ENCODE measurements around the gene RHOXF1.
"Not testable (repeated sequence)": the region's sequence is repeated elsewhere in the genome, so short reads cannot be mapped to it uniquely, and the experiment has no call there.

The RHOXF1 gene

DNA sequence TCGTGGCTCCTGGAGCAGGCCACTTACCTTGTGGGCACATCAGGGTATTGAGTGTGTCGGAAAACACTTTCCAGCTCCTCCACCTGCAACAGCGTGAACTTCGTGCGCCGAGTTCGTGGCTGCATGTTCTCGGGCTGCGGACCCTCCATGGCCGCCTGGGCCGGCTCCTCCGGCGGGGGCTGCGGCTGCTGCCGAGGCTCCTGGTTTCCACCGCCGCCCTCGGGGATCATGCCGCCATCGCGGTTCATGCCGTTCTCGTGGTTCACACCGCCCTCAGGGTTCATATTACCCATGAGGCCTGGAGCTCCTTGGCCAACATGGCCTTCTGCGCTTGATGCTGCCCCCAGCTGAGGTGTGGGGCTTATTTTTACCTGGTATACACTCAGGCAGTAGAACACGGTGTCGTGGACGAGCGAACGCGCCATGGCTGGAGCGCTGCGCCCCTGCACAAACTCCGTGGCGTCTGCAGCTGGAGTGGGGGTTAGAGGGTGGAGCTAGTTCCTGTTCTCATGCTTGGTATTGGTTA lies at the start of gene RHOXF1:
TSS of gene RHOXF1 (minus strand) at position 476 of the 526 bp plus-strand sequence. CDS start at position 425, 51 bp downstream.
- DNase-seq: no peak

DNA sequence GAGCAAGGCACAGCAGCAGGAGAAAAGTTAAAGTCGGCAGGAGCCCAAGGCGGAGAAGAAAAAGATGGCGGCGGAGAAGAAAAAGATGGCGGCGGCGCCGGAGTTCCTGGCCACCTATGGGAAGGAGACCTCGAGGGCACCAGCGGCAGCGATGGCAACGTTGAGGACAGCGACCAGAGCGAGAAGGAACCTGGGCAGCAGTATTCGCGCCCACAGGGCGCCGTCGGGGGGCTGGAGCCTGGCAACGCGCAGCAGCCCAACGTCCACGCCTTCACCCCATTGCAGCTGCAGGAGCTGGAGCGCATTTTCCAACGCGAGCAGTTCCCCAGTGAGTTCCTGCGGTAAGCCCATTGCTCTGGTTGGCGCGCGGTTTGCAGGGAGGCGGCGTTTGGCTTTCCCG lies 43.4 kb upstream of the RHOXF1 start:
- not testable (repeated sequence) for DNase-seq

- DNase-seq: not testable (repeated sequence)
Measured at GRCh38 chrX:120158313-120158712, 42.6 kb upstream of the RHOXF1 start, which contains the start of gene RHOXF2. Gene RHOXF2, plus strand, starts transcription at chrX:120158613. Its CDS starts 138 bp downstream, at chrX:120158751.

GRCh38 chrX:120150109-120150744 lies 34.5 kb upstream of the RHOXF1 start:
- not testable (repeated sequence) for DNase-seq

- no peak for DNase-seq
Measured at GRCh38 chrX:120147537-120147936, 31.8 kb upstream of the RHOXF1 start.

DNA sequence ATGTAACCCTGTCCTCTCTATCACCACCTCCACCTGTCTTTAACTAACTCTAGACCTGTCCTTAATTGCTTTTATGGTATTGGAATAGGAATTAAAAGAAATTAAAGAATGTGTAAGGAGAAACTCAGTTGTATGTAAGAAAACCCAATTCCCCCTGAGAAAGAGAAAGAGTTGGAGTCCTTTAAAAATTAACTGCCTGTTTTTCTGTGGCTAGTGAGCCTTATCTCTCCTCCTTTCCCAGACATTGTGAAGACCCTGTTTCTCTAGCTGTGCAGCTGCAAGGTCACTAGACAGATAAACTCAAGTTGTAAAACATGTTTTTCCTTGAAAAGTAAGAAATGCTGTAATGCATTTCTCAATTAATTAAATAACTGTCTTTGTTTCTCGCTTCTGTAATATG lies 30.6 kb upstream of the RHOXF1 start:
- DNase-seq: not testable (repeated sequence)

DNA sequence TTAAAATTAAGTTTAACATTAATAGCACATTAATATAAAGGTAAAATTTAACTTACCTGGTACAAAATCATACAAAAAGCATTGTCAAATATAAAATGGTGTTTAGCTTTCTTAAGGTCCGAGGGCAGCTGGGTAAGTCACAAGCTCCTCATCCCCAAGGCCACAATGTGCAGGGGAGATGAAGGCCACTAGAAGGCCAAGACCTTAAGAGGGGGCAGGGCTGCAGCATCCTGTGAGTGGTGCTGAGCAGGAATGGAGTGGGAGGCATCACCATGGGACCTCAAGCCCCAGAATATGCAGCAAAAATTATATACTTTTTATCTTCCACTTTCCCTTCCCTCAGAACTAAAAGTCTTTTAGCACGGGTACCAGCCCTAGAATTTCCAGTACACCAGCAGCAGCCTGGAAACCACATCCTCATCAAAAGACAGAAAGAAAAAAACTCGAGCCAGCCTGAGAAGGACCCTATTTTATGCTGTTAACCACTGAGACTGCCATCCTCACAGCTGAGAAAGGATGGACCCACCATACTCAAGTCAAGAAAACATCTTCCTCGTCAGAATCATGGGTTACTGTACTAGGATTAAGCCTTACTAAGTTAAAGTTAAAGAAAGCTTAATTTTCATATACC lies 29.7 kb upstream of the RHOXF1 start:
- DNase-seq: no peak

DNA sequence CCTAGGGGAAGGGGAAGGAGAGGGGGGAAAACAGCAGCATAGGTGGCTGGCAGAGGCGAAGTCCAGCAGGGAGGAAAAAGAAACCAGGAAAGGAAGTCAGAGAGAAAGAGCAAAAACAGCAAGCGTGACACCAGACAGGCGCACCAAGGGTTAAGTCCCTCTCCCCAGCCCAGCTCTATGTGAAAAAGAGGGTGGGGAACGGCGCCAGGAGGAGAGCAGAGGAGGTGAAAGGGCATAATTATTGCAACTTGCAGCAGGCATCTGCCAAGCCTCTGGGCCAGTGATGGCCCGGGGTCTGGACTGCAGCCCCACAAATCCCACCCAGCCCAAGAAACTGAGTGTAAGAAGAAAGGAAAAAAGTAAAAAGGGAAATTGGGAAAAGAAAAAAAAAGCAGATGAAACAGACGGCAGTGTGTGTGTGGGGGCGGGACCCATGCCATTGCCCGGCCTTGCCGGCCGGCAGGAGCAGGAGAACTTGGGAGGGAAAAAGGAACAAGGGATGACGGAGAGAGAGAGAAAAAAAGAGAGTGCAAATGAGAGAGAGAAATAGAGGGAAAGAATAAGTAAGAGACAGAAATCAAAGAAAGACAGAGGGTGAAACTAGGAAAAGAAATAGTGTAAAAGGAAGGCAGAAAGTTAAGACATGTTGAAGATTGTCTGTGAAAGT lies 28.6 kb upstream of the RHOXF1 start:
- no peak for DNase-seq

DNA sequence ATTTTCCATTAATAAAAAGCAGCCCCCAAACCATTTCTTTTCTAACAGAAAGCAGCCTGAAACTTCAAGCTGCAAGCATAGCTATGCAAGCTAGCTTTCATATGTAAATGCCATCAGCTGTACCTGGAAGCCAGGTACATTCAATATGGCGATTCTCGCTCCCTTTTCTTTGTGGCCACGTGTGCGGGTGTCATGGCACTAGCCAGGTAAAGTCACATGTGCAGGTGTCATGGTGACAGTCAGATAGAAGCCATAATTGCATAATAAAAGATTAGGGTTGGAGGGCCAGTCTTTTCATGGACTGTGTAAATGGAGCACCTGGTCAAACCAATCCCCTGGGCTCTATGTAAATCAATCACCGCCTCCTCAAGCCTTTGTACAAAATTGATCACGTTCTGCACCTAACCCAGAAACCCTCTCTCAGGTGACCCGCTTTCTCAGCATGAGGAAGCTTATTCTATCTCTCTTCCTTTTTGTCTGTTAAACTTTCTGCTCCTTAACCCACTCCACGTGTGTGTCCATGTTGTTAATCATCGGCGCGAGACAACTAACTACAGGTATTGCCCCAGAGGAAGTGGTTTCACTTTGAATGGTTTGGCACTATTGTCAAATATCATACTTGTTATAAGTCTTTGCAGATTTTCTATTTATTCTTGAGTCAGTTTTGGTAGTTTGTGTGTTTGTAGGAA lies 24.7 kb upstream of the RHOXF1 start:
- no peak for DNase-seq

GRCh38 chrX:120137439-120137838 lies 21.7 kb upstream of the RHOXF1 start:
- no peak for DNase-seq

DNA sequence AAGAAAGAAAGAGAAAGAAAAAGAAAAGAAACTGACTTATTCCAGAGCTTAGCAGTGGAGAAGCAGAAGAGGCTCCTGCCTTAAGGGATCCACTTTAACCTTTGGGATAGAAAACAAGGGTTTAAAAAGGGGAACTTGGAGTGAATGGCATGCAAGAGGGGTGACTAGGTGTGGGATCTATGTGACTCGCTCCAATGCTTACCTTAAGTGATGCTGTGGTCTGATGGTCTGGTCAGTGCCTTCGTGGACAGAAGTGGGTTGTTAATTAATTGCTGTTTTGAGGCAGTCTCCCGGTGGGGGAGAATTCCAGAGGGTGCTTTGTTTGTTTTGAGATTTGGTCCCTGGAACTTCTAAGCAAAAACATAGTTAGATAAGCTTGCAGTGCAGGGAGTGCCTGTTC lies 21.1 kb upstream of the RHOXF1 start:
- DNase-seq: no peak

DNA sequence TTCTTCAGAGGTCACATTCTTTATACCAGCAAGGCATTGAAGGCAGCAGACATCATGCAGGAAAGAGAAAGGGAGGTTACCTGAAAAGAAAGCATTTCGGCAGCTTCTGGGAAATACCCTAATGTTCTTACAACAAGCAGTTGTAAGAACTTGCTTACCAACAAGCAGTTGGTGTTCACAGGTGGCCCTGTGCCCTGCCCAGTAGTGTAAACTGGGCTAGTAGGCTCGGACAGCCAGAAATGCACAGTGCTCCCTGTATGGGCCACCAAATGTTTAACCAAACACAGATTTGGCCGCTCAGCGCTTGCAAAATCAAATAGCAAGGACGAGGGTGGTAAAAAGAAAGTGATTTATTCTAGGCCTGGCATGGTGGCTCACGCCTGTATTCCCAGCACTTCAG lies 20.4 kb upstream of the RHOXF1 start:
- DNase-seq: no peak

GRCh38 chrX:120128306-120128846 lies 12.7 kb upstream of the RHOXF1 start:
- not testable (repeated sequence) for DNase-seq

DNA sequence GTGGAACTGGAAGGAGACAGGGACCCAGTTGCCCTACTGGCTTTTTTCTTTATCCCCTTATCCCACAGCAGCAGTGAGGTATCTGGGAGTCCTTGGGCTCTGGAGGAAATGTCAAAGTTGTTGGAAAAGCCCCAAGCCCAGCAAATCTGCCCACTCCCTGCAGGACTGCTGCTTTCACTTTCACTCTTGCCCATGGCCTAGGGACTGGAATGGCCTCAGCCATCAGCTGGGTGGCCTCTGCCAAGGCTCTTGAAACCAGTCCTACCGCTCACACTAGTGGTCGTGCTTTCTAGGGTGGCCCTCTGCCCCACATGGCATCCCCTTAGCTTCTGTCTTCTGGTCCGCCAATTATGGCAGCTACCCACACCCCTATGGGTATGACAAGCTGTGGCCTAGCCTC lies 9.7 kb upstream of the RHOXF1 start:
- no peak for DNase-seq

DNA sequence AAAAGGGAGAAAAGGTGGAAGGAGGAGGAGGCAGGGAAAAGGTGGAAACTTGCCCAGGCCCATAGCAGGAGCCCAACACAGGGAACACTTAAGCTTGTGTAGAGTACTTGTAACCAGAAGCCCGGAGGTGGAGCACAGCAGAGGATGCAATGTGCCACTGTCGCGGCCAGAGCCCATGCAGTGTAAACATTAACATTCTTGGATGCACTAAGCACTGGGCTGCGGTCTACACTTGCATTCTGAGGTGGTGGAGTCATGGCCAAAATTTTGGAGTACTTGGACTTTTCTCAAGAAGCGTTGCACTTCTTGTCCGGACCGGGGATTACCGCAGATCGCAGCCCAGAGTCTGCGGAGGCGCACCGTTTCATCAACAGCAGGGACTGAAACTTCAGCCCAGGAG lies 4.5 kb upstream of the RHOXF1 start:
- no peak for DNase-seq

DNA sequence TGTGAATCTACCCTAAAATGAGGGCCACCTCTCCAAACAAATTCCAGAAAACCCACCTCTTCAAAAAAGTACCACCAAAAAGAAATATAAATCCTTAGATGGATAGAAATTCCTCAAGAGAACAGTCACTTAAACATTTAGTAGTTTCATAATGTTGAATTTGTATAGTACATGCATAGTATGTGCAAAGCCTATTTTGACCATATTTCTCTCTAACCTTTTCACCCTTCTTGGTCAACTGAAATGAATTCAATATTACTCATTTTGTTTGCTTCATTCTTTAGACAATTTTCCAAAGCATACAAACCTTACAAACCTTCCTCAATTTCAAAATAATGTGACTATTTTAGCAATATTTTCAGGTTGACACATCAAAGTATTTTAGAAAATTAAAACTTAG lies 4.1 kb downstream of the RHOXF1 start:
- no peak for DNase-seq

DNA sequence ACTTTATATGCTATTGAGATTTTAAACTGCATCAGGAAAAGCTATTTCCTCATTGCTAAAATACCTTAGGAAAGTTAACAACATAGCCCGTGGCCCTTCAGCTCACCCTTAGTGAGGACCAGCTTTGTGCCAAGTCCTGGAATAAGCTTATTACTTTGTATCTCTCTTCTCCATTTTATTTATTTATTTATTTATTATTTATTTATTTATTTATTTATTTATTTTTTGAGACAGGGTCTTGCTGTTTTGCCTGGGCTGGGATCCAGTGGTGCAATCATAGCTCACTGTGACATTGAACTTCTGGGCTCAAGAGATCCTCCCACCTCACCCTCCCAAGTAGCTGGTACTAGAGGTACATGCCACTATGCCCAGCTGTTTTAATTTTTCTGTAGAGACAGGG lies 6.3 kb downstream of the RHOXF1 start:
- DNase-seq: no peak

DNA sequence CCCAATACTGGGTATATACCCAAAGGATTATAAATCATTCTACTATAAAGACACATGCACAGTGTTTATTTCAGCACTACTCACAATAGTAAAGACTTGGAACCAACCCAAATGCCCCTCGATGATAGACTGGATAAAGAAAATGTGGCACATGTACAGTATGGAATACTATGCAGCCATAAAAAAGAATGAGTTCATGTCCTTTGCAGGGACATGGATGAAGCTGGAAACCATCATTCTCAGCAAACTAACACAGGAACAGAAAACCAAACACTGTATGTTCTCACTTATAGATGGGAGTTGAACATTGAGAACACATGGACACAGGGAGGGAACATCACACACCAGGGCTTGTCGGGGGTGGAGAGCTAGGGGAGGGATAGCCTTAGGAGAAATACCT lies 11.0 kb downstream of the RHOXF1 start:
- DNase-seq: not testable (repeated sequence)

- not testable (repeated sequence) for DNase-seq
Measured at GRCh38 chrX:120101057-120101456, 14.7 kb downstream of the RHOXF1 start.

- DNase-seq: no peak
Measured at GRCh38 chrX:120090208-120090607, 25.5 kb downstream of the RHOXF1 start.

DNA sequence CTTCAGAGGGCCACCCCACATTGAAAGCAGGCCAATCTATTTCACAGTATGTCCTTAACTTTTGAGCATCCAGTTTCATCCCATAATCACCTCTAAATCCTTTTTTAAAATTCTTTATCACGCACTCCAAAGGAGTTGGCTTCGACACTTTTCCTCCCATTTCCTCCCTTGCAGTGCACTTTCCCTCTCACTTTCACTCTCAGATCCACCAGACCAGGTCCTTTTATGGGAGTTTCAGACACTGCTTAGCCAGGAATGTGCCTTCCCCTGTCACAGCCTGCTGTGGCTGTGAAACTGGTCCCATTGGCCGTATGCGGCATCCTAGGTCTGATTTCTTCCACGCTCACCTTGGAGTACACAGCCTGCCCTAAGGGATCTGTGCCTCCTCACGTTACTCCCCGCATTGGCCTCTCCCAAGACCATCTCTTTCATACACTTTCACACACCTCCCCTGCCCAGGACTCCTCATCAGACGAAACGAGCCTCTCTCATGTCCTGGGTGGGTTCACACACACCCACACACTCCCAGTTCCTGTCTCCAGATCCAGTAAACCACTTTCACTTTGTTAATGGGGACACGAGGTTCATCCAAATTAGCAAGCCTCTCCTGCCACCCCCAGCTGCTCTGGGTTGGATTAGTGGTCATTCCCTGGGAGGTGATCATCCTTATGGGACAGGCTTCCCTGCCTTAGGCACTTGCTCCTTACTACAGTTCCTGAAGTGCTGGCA lies 28.3 kb downstream of the RHOXF1 start:
- DNase-seq: no peak

- DNase-seq: not testable (repeated sequence)
Measured at GRCh38 chrX:120085553-120086185, 30.0 kb downstream of the RHOXF1 start.

Data from stimulated activated CD4-positive, alpha-beta T cell treated with anti-CD3 and anti-CD28 coated beads, Interleukin-4, amount 100 ng/mL, for 1 hour (primary cell).